ENCODE results near the gene ZNF281. TPM values are rescaled to one million over a fixed set of nuclear protein-coding genes. Genes with fewer than 3 reads are reported as not detected.
"Not testable (repeated sequence)": the region's sequence is repeated elsewhere in the genome, so short reads cannot be mapped to it uniquely, and the experiment has no call there.

The ZNF281 gene
- total RNA-seq, 1 donor from 2014 or later = 10.8 TPM

DNA sequence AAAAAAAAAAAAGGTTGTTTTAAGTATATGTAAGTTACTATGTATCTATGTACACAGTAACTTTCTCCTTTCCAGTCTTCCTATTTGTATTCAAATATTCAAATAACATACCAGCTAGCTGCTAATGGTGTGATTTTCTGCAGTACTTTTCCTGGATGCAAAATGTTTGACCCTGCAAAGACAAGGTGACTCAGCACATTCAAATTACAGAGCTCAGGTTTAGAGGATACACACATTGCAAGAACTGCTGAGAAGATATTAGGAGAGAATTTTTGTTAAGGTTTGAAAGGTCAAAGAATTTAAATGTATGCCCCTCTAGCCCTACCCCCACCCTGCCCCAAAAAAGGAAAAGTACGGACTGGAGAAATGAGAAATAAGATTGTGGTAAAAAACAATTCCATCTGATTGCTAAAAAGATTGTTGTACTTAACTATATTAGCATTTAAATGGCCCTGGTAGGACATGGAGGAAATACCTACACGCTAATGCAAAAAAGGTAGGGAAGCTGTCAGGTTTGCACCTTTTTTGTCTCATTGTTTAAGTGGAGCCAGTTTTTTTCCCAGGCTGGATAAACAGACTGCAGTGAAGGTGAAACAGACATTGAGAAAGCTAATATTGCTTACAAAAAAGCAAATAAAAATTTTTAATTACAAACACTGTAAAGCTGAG lies 45.6 kb downstream of the ZNF281 start:
- no peak for DNase-seq (ENCODE audit: low spot score)

DNA sequence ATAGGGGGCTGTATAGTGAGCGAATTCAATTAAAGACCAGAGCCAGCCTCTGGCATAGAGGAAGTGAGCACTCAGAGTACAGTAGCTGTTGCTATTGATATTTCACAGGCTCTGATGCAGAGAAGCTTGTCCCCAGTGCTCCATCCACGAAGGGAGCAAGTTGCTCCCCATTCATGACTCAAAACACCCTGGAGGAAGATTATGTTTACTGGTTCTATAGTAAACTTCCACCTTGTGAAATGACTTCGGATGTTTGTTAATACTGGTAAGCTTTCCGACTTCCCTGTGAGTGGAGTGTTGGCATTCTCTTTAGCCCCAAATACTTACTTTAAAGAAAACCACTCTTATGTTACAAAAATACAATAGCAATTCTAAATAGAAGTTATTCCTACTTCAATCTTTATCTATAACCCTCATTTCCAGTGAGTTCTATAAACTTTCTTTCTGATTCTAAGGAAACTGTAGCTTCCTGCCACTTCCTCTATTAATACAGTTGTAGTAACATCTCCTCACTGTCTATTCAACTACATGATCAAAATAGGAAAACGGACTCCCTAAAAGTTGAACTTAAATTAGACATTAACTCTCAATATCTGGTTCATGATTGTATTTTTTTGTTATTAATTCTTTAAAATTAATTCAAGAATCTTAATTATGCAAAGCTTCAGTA lies 46.4 kb downstream of the ZNF281 start:
- no peak for DNase-seq (ENCODE audit: low spot score)

DNA sequence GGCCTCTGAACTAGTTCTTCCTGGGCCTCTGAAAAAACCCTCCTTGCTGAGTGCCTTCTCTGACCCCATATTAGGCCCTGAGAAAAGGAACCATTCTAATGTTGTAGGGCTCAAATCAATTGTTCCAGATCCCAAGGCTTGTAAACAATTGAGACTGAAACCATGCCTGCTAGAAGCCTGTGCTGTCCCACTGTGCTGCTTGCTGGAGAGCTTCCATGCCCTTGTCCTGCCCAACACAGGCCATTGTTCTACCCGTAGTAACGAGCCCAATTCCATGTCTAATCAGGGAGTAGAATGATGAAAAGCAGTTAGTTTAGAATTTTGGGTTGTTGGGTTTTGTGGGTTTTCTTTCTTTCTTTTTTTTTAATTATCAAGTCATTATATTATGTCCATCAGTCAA lies 47.4 kb downstream of the ZNF281 start:
- DNase-seq (ENCODE audit: low spot score) = no peak

DNA sequence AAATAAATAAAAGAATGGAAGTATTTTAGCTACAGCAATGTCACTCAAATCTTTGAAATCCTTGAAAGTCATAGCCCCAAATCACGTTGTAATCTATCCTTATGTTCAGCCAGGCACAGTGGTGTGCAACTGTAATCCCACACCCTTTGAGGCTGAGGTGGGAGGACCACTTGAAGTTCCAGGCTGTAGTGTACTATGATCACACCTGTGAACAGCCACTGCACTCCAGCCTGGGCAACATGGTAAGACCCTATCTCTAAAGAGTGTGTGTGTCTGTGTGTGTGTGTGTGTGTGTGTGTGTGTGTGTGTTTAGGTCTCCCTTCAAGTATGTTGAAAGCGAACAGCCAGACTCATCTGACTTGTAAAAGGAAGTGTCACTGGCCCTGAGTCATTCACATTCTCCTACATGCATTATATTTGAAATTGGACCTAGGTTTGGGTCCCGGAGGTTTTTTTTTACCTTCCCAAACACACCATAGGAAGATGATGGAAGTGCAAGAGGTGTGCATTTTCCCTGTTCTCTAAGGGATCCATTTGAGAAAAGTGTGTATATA lies 50.1 kb downstream of the ZNF281 start:
- no peak for DNase-seq (ENCODE audit: low spot score)

DNA sequence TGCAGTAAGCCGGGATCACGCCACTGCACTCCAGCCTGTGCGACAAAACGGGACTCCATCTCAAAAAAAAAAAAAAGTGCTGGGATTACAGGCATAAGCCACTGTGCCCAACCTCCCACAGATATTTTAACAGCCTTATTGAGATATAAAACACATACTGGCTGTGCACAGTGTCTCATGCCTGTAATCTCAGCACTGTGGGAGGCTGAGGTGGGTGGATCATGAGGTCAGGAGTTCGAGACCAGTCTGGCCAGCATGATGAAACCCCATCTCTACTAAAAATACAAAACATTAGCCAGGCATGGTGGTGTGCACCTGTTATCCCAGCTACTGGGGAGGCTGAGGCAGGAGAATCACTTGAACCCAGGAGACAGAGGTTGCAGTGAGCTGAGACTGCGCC lies 51.9 kb downstream of the ZNF281 start:
- not testable (repeated sequence) for DNase-seq (ENCODE audit: low spot score)

DNA sequence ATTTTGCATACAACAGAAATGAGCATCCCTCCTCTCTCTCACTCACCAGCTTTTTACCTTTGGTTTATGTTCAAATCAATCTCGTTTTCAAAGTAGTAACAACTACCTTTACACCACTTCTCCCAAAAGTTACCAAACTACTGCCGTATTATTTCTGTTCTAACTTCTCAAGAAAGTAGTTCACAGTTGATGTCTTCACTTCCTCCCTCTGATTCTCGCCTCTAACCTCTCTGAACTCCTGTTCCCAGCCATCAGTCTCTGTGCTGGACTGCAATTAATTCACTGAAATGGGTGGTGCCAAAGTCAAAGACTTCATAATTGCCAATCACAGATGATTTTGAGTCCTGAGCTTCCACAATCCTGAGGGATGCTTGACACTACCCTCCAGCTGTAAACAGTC lies 54.0 kb downstream of the ZNF281 start:
- DNase-seq (ENCODE audit: low spot score) = no peak

Other genes starting within 250 kb of the ZNF281 start
- gene KIF14, start 210.7 kb upstream of the ZNF281 start, total RNA-seq = 0.26 TPM